ENCODE data around the gene WNT3.

DNA sequence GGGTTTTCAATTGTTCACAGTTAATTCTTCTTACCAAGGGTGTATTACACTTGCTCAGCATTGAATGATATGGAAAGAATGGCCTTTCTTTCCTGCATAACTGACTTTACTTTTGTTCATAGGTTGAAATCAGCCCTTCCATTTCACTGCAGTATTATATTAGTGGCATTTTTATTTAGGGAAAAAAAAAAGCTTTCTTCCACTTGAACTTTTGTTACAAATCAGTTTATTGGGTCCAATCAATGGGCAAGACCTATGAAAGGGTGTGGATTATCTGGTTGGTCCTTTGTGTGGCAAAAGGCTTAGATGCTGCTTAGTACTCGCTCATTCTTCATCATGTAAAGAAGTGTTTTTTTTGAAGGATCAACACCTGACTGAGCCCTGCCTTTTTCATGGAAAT lies 74.1 kb downstream of the WNT3 start:
- TF ChIP-seq EZH2 (IDR thresholded peaks at IDR 0.05; ENCODE audit: borderline replicate concordance, insufficient read depth, low read depth, low read length, poor library complexity, severe bottlenecking) = no peak
- TF ChIP-seq, protein P1, sequence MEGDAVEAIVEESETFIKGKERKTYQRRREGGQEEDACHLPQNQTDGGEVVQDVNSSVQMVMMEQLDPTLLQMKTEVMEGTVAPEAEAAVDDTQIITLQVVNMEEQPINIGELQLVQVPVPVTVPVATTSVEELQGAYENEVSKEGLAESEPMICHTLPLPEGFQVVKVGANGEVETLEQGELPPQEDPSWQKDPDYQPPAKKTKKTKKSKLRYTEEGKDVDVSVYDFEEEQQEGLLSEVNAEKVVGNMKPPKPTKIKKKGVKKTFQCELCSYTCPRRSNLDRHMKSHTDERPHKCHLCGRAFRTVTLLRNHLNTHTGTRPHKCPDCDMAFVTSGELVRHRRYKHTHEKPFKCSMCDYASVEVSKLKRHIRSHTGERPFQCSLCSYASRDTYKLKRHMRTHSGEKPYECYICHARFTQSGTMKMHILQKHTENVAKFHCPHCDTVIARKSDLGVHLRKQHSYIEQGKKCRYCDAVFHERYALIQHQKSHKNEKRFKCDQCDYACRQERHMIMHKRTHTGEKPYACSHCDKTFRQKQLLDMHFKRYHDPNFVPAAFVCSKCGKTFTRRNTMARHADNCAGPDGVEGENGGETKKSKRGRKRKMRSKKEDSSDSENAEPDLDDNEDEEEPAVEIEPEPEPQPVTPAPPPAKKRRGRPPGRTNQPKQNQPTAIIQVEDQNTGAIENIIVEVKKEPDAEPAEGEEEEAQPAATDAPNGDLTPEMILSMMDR (IDR thresholded peaks at IDR 0.05) = no peak
